GM12878 (cell line): Measurements from ENCODE around the gene DNAJB6.

Experiments
- CTCF ChIP-seq, 3 experiments: IDR thresholded peaks in 2 of 3; conservative IDR thresholded peaks in 1 of 3; 2 replicates each; pipeline ENCODE4 v1.5.1; 2011; ENCODE audit warnings: low read depth in 3 of 3, low read length in 3 of 3, mild to moderate bottlenecking in 3 of 3, control low read depth in 2 of 3, moderate library complexity in 2 of 3, inconsistent platforms in 1 of 3, mixed read lengths in 1 of 3; ENCODE audit not compliant: control insufficient read depth in 2 of 3, insufficient read depth in 1 of 3; ENCODE audit errors: extremely low read depth in 1 of 3
- ETV6 ChIP-seq, 2 experiments: fragments of 450-650 bp in 1 of 2; IDR thresholded peaks in 1 of 2; conservative IDR thresholded peaks in 1 of 2; 2 replicates each; pipeline ENCODE4 v1.6.1; 2014; ENCODE audit warnings: antibody characterized with exemption in 1 of 2, borderline replicate concordance in 1 of 2, low read depth in 1 of 2, mild to moderate bottlenecking in 1 of 2, moderate library complexity in 1 of 2
- EZH2 ChIP-seq: IDR thresholded peaks from 2 replicates; pipeline ENCODE4 v1.6.1; 2012; ENCODE audit warnings: low read depth, mild to moderate bottlenecking, control low read depth, inconsistent platforms, low read length, borderline replicate concordance; ENCODE audit not compliant: control insufficient read depth
- IRF3 ChIP-seq: fragments of 450-650 bp; IDR thresholded peaks from 2 replicates; pipeline ENCODE4 v1.6.1; 2014; ENCODE audit warnings: mild to moderate bottlenecking
- JUND ChIP-seq: IDR thresholded peaks from 2 replicates; pipeline ENCODE4 v1.6.1; 2012; ENCODE audit warnings: low read depth, mild to moderate bottlenecking, low read length, improper control_type of control experiment, moderate library complexity
- KDM1A ChIP-seq: fragments of 200-600 bp; sonication (generic); IDR thresholded peaks from 2 replicates; pipeline ENCODE4 v1.6.1; 2016; ENCODE audit warnings: borderline replicate concordance
- POLR2A ChIP-seq: IDR thresholded peaks from 2 replicates; pipeline ENCODE4 v1.6.1; 2011; ENCODE audit warnings: low read depth, mild to moderate bottlenecking, low read length
- POLR2AphosphoS5 ChIP-seq: IDR thresholded peaks from 2 replicates; pipeline ENCODE4 v1.6.1; 2011; ENCODE audit warnings: mild to moderate bottlenecking, low read length, inconsistent platforms
- SP1 ChIP-seq: IDR thresholded peaks from one replicate; pipeline ENCODE4 v1.6.1; 2011; ENCODE audit warnings: low read depth, low read length
- SRF ChIP-seq, 2 experiments: IDR thresholded peaks; 2 replicates each; pipeline ENCODE4 v1.6.1; 2011; ENCODE audit warnings: low read depth in 2 of 2, low read length in 2 of 2, mild to moderate bottlenecking in 1 of 2, moderate library complexity in 1 of 2
- TAF1 ChIP-seq: IDR thresholded peaks from 2 replicates; pipeline ENCODE4 v1.6.1; 2011; ENCODE audit warnings: mild to moderate bottlenecking, low read depth, low read length, borderline replicate concordance
- TCF7 ChIP-seq: IDR thresholded peaks from 2 replicates; pipeline ENCODE4 v1.6.1; 2014; ENCODE audit warnings: antibody characterized with exemption, borderline replicate concordance
- USF1 ChIP-seq: IDR thresholded peaks from 2 replicates; pipeline ENCODE4 v1.6.1; 2011; ENCODE audit warnings: borderline replicate concordance, low read depth, mild to moderate bottlenecking, moderate library complexity, mixed read lengths, low read length; ENCODE audit not compliant: insufficient read depth; ENCODE audit errors: extremely low read length

- TF ChIP-seq EZH2 (no peak), USF1 (no peak), CTCF (IDR thresholded peaks at IDR 0.05 in 2 of 3, conservative IDR thresholded peaks at IDR 0.05 in 1 of 3; ENCODE audit: control insufficient read depth in 2 of 3, extremely low read depth in 1 of 3, insufficient read depth in 1 of 3, low read depth in 3 of 3, low read length in 3 of 3) (no peak), JUND (no peak), ETV6 (conservative IDR thresholded peaks at IDR 0.05 in 1 of 2, IDR thresholded peaks at IDR 0.05 in 1 of 2; ENCODE audit: borderline replicate concordance in 1 of 2, low read depth in 1 of 2) (no peak), SP1 (no peak), KDM1A (no peak), TCF7 (no peak), POLR2AphosphoS5 (no peak), SRF (IDR thresholded peaks at IDR 0.05; ENCODE audit: low read depth in 2 of 2, low read length in 2 of 2) (no peak), POLR2A (no peak), IRF3 (no peak), TAF1 (no peak)
Observed at GRCh38 chr7:157442993-157443831, 106.4 kb downstream of the DNAJB6 start.
